Right renal pelvis (tissue), 4 donors: ENCODE data around the gene FANK1. TPM values are rescaled to one million over a fixed set of nuclear protein-coding genes. Genes with fewer than 3 reads are reported as not detected.

Source experiments
- DNase-seq, 4 donors: peaks; one replicate each; pipeline ENCODE4 v3.0.0-alpha.2; 2013; ENCODE audit warnings: low read depth in 4 of 4, low spot score in 3 of 4, missing footprints in 1 of 4
- polyA plus RNA-seq, 4 donors: library from polyadenylated mRNA; unstranded; fragments of 120-200 nt; gene quantifications; one replicate each; pipeline ENCODE4 v1.2.1, GENCODE V29; 2013; ENCODE audit not compliant: insufficient read length in 4 of 4

The FANK1 gene
- polyA plus RNA-seq, 4 donors = 7.1 to 10.1 (median 8.1) TPM

DNA sequence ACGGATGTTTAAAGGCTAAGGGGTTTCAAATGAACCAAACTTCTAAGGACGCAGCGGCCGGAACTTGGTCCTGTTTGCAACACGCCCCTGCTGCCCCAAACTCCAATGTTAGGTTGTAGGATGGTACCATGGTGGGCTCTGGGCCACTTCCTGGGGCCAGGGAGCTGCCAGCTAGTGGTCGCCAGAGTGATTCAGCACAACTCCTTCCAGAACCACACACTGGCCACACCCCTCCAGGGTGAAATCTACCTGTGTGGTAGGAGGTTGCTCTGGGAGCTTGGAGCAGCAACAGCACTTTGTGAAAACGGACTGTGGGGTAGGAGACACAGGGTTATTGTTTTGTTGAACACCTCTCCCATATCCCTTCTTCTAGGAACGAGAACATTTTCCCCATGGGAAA lies 161.1 kb downstream of the FANK1 start:
- no peak for DNase-seq

DNA sequence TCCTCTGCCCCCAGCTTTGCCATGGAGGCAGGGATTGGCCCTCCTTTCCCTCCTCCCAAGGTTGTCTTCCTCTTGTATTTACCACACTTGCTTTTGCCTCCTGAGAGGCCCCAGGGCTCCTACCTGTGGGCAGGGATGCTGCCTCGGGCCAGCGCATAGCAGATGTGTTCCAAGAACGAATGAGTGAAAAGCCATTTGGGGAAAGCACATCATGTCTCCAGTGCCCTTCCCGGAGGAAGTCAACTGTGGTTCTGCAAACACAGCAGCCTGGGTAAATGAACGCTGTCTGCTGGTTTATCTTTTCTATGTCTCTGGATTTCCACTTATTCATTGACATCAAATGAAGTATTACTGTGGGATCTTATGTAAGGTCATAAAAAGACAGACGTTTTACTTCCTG lies 161.7 kb downstream of the FANK1 start:
- no peak for DNase-seq

DNA sequence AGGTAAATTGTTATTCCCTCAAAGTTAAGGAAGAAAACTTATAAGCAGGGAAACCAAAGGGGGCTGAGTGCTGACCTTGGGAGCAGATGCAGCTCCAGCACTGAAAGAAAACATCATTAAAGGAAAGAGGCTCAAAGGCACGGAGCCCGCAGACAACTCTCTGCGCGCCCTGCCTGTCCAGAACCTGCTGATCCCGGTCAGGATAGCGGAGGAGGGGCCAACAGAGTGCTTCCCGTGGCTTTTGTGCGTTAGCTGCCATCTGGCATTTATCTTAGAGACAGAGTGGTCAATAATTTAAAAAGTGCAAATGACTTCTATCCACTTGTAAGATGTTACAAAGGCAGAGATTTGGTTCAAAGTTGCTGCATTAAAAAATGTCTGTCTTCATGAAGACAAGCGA lies 162.1 kb downstream of the FANK1 start:
- no peak for DNase-seq

Other genes with a start within 250 kb of the FANK1 start
- not detected for gene TEX36, start 213.4 kb upstream of the FANK1 start, polyA plus RNA-seq
- gene EDRF1, start 176.9 kb upstream of the FANK1 start, polyA plus RNA-seq = 10 to 100 TPM; 29.8 to 39.2 (median 36.2) TPM
- under 1 TPM; 0.26 to 0.38 (median 0.31) TPM for gene MMP21, start 120.7 kb upstream of the FANK1 start, polyA plus RNA-seq
- 10 to 100 TPM; 51.6 to 61.9 (median 58.3) TPM for gene UROS, start 73.3 kb upstream of the FANK1 start, polyA plus RNA-seq
- gene BCCIP, start 73.0 kb upstream of the FANK1 start, polyA plus RNA-seq = 100 to 1,000 TPM in 3 of 4 donors, 10 to 100 TPM in 1; 89.2 to 109 (median 104) TPM
- gene DHX32, start 15.3 kb upstream of the FANK1 start, polyA plus RNA-seq = 10 to 100 TPM; 22.8 to 27.7 (median 26.4) TPM